Calu3 (cell line): ENCODE results near the gene DNAH1. TPM values are rescaled to one million over a fixed set of nuclear protein-coding genes. Genes with fewer than 3 reads are reported as not detected.

Source experiments
- BruUV-seq: library from RNA; stranded (reverse); fragments of 400-500 nt; replicated peaks from 2 replicates; lab custom pipeline; 2021; lab: Mats Ljungman, UMichigan
- CTCF ChIA-PET: fragments of 300-600 bp; sonication (Branson Sonifier 250); formaldehyde crosslinking; loops from one replicate; lab custom pipeline; 2022; ENCODE audit warnings: antibody characterized with exemption; lab: Charles Lee
- DNase-seq: peaks from one replicate; pipeline ENCODE4 v3.0.0; 2022
- H3K27ac Mint-ChIP-seq: one replicate; pipeline ENCODE4 v1.8.0; 2022; ENCODE audit warnings: mixed read lengths; ENCODE audit not compliant: unreplicated experiment
- H3K27me3 Mint-ChIP-seq: one replicate; pipeline ENCODE4 v1.8.0; 2022; ENCODE audit warnings: mixed read lengths; ENCODE audit not compliant: unreplicated experiment
- H3K36me3 Mint-ChIP-seq: one replicate; pipeline ENCODE4 v1.8.0; 2022; ENCODE audit warnings: mild to moderate bottlenecking, moderate library complexity, mixed read lengths; ENCODE audit not compliant: insufficient read depth, unreplicated experiment
- H3K4me1 Mint-ChIP-seq: one replicate; pipeline ENCODE4 v1.8.0; 2022; ENCODE audit warnings: mild to moderate bottlenecking, low read depth, mixed read lengths; ENCODE audit not compliant: unreplicated experiment
- H3K4me3 Mint-ChIP-seq: one replicate; pipeline ENCODE4 v1.8.0; 2022; ENCODE audit warnings: mild to moderate bottlenecking, low read depth, moderate library complexity, mixed read lengths; ENCODE audit not compliant: unreplicated experiment
- H3K9me3 Mint-ChIP-seq: one replicate; pipeline ENCODE4 v1.8.0; 2022; ENCODE audit warnings: low read depth, mixed read lengths; ENCODE audit not compliant: unreplicated experiment
- CTCF ChIP-seq: fragments of 200-600 bp; IDR thresholded peaks from one replicate; pipeline ENCODE4 v1.8.0; 2022; ENCODE audit warnings: antibody characterized with exemption; ENCODE audit not compliant: unreplicated experiment
- intact Hi-C: fragments of 100-400 bp; cut with micrococcal nuclease; formaldehyde crosslinking; loops from one replicate; pipeline ENCODE4 v1.10.0; 2022; ENCODE audit not compliant: unreplicated experiment
- total RNA-seq: library from RNA; stranded (reverse); gene quantifications from 2 replicates; pipeline ENCODE4 v1.2.3, GENCODE V29; 2022

Gene DNAH1
- total RNA-seq, 1 experiment from 2014 or later: 13.1 TPM

DNA sequence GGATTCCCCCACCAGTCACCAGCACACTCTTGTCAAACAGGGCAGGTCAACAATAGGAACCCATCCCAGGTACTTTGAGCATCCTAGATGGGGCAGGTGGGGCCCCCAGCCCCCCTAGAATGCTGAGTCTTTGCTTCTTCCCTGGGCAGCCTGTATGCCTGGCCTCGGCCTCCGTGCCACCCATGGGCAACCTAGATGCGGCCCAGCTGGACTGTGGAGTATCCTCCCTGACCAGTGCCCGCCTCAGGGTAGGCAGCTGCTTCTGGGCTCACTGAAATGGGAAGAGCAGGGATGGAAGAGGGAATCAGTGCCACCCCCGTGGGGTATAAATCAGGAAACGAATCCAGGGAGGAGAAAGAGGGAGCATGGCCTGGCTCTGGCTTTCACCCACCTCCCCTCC, 10.9 kb downstream of the DNAH1 start:
- intact Hi-C loops: no loop called here
- H3K27me3 Mint-ChIP-seq: no peaks in the 10 kb centered on the region
- no peak for TF ChIP-seq CTCF
- no peaks in the 10 kb centered on the region for H3K36me3 Mint-ChIP-seq
- no peaks in the 10 kb centered on the region for H3K9me3 Mint-ChIP-seq
- no peak overlapping the region for H3K4me3 Mint-ChIP-seq
- no TSS peak for BruUV-seq
- CTCF ChIA-PET: no interaction called here
- DNase-seq: no peak
- H3K27ac Mint-ChIP-seq: no peak overlapping the region
- H3K4me1 Mint-ChIP-seq: no peaks in the 10 kb centered on the region

GRCh38 chr3:52327486-52328290, 11.6 kb downstream of the DNAH1 start:
- H3K36me3 Mint-ChIP-seq: no peaks in the 10 kb centered on the region
- no peak overlapping the region for H3K27ac Mint-ChIP-seq
- no peak for DNase-seq
- H3K4me3 Mint-ChIP-seq: no peak overlapping the region
- intact Hi-C loops: no loop called here
- no peak for TF ChIP-seq CTCF
- H3K27me3 Mint-ChIP-seq: no peaks in the 10 kb centered on the region
- no peaks in the 10 kb centered on the region for H3K4me1 Mint-ChIP-seq
- CTCF ChIA-PET: no interaction called here
- BruUV-seq: no TSS peak
- no peaks in the 10 kb centered on the region for H3K9me3 Mint-ChIP-seq

DNA sequence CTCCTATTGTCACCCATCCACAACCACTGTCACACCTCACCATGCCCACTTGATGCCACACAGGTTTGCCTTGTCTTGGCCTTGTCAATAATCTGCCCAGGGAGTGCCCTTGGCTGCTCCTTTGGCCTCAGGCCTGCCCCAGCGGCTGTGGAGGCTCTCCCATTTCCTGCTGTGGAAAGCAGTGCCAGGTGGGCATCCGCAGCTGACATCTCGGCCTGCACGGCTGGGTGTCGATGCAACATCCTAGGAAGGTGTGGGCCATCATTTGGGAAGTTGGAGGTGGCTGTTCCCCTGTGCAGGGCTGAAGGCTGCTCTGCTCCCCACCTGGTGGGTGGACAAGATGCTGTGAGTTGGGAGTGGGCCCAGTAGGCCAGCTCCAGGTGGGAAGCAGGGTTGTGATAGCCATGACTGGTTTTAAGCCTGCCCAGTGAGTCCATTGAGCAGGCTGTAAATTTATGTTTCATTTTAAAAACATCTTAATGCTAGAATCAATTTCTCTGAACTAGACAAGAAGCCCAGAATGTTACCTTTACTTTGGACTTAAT, 12.5 kb downstream of the DNAH1 start:
- no peaks in the 10 kb centered on the region for H3K36me3 Mint-ChIP-seq
- no peaks in the 10 kb centered on the region for H3K27me3 Mint-ChIP-seq
- intact Hi-C loops: no loop called here
- no peak overlapping the region for H3K27ac Mint-ChIP-seq
- TF ChIP-seq CTCF: no peak
- no peak overlapping the region for H3K4me3 Mint-ChIP-seq
- H3K4me1 Mint-ChIP-seq: no peaks in the 10 kb centered on the region
- no TSS peak for BruUV-seq
- CTCF ChIA-PET: no interaction called here
- DNase-seq: no peak
- H3K9me3 Mint-ChIP-seq: no peaks in the 10 kb centered on the region

GRCh38 chr3:52330194-52330805, 14.2 kb downstream of the DNAH1 start:
- Mint-ChIP-seq H3K27me3 (no peaks in the 10 kb centered on the region), H3K27ac (no peak overlapping the region)

More at GRCh38 chr3:52330194-52330805, 14.2 kb downstream of the DNAH1 start:
- DNase-seq: no peak
- intact Hi-C loops: no loop called here
- BruUV-seq: no TSS peak
- no peak overlapping the region for H3K4me3 Mint-ChIP-seq
- H3K4me1 Mint-ChIP-seq: no peaks in the 10 kb centered on the region
- H3K9me3 Mint-ChIP-seq: no peaks in the 10 kb centered on the region
- no peaks in the 10 kb centered on the region for H3K36me3 Mint-ChIP-seq
- no peak for TF ChIP-seq CTCF
- CTCF ChIA-PET: interaction anchor here (0.7 to 0.9 kb wide), 2 partner anchors 17 to 30 kb away, joined by 3 to 4 read pairs; no protein-coding TSS in a partner anchor
